Measurements from ENCODE around the gene RGPD3. TPM values are rescaled to one million over a fixed set of nuclear protein-coding genes. Genes with fewer than 3 reads are reported as not detected.

Gene RGPD3
- polyA plus RNA-seq, 2 of the 4 experiments (the other 2 are of a cell fraction): 0.08 to 0.34 TPM

DNA sequence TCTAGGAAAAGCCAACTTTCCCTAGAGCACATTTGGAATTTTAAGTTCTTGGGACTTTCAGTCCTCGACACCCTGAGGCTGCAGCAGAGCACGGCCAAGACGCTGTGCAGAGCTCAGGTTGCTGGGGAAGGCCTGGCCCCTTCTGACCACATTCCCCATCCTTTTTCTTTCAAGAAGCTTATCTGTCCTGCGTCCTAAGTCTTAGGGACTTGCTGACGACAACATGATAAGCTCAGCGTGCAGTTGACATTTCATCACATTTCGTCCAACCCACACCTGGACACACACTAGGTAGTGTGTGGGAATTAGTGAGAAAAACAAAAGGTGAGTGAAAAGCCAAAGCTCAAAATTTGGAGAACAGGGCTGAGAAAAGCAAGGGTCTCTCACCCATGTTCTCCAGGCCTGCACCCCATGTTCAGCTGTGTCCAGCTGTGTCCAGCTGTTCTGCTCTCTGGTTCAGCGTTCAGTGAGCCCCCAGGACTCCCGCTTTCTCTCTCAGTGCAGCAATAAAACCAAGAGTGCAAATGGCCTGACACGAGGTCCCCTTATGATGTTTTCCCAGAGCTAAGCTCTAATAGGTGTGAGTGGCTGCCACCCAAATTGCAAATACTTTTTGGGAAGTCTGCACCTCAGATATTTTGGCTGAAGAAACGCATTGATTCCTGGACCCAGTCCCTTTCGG lies 101.9 kb downstream of the RGPD3 start:
- no peak for FAIRE-seq
- no peak for ATAC-seq
- POLR2A ChIA-PET: no interaction called here
- Histone ChIP-seq H3K9me3 (no peaks in the 10 kb centered on the region), H3K27ac (no peak overlapping the region), H3K4me2 (no peak overlapping the region), H3K4me1 (no peaks in the 10 kb centered on the region), H3K4me3 (no peak overlapping the region)
- no peak for DNase-seq (ENCODE audit: low read depth in 1 of 2, low spot score in 1 of 2)
- 68% methylated on average over 12 of the region's 12 CpGs for WGBS (ENCODE audit: missing lambda C conversion rate)
- CTCF ChIA-PET: interaction anchor here (0.7 kb wide), 1 partner anchor 148 kb away, joined by 3 read pairs; no protein-coding TSS in a partner anchor
- TF ChIP-seq RARB (CRISPR knock-in tag; IDR thresholded peaks at IDR 0.05) (no peak), POLR2AphosphoS2 (conservative IDR thresholded peaks at IDR 0.05; ENCODE audit: low read length) (no peak), PHF8 (IDR thresholded peaks at IDR 0.05; ENCODE audit: borderline replicate concordance, low read depth) (no peak), POLR2A (IDR thresholded peaks at IDR 0.05; ENCODE audit: low read length) (no peak), NR3C1 (IDR thresholded peaks at IDR 0.05) (no peak), ZC3H11A (IDR thresholded peaks at IDR 0.05) (no peak), BHLHE40 (IDR thresholded peaks at IDR 0.05; ENCODE audit: low read depth, low read length) (no peak), HOXA7 (CRISPR knock-in tag; IDR thresholded peaks at IDR 0.05) (no peak), FOSB (CRISPR knock-in tag; IDR thresholded peaks at IDR 0.05) (no peak), TP53 (CRISPR knock-in tag; IDR thresholded peaks at IDR 0.05) (no peak)

DNA sequence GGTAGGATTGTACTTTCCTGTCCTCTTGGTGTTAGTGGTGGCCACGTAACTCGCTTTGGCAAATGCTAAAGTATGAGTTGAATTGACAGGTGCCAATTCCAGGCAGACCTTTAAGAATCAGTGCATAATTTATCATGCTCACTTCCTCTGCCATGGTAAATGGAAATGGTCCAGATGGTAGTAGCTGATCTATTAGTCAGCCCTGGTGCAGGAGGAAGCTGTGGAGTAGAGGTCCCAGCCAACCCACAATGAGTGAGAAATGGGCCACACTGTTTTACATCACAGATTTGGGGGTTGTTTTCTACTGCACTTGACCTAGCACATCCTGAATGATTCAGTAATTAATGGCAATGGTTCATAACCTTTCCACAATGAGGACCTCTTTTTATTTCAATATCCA lies 104.4 kb downstream of the RGPD3 start:
- DNase-seq (ENCODE audit: low read depth in 1 of 2, low spot score in 1 of 2): no peak
- no peak for ATAC-seq
- CTCF ChIA-PET: no interaction called here
- TF ChIP-seq, protein P1, sequence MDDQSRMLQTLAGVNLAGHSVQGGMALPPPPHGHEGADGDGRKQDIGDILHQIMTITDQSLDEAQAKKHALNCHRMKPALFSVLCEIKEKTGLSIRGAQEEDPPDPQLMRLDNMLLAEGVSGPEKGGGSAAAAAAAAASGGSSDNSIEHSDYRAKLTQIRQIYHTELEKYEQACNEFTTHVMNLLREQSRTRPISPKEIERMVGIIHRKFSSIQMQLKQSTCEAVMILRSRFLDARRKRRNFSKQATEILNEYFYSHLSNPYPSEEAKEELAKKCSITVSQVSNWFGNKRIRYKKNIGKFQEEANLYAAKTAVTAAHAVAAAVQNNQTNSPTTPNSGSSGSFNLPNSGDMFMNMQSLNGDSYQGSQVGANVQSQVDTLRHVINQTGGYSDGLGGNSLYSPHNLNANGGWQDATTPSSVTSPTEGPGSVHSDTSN (IDR thresholded peaks at IDR 0.05): no peak
- TF ChIP-seq, protein P2, sequence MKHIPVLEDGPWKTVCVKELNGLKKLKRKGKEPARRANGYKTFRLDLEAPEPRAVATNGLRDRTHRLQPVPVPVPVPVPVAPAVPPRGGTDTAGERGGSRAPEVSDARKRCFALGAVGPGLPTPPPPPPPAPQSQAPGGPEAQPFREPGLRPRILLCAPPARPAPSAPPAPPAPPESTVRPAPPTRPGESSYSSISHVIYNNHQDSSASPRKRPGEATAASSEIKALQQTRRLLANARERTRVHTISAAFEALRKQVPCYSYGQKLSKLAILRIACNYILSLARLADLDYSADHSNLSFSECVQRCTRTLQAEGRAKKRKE (CRISPR knock-in tag; IDR thresholded peaks at IDR 0.05; ENCODE audit: low read depth): no peak
- no peak for TF ChIP-seq ZC3H11A (IDR thresholded peaks at IDR 0.05)
- TF ChIP-seq ZSCAN20 (CRISPR knock-in tag; IDR thresholded peaks at IDR 0.05): no peak
- no peak for TF ChIP-seq CHD4 (IDR thresholded peaks at IDR 0.05; ENCODE audit: borderline replicate concordance)
- TF ChIP-seq HOXA7 (CRISPR knock-in tag; IDR thresholded peaks at IDR 0.05): no peak
- TF ChIP-seq TFCP2L1 (CRISPR knock-in tag; IDR thresholded peaks at IDR 0.05): no peak
- TF ChIP-seq POLR2A (IDR thresholded peaks at IDR 0.05; ENCODE audit: low read length): no peak
- TF ChIP-seq BHLHE40 (IDR thresholded peaks at IDR 0.05; ENCODE audit: low read depth, low read length): no peak
- no peak for TF ChIP-seq MYC (IDR thresholded peaks at IDR 0.05; ENCODE audit: borderline replicate concordance, low read length)
- TF ChIP-seq MAZ (IDR thresholded peaks at IDR 0.05; ENCODE audit: borderline replicate concordance, low read depth, low read length): no peak
- TF ChIP-seq, protein P3, sequence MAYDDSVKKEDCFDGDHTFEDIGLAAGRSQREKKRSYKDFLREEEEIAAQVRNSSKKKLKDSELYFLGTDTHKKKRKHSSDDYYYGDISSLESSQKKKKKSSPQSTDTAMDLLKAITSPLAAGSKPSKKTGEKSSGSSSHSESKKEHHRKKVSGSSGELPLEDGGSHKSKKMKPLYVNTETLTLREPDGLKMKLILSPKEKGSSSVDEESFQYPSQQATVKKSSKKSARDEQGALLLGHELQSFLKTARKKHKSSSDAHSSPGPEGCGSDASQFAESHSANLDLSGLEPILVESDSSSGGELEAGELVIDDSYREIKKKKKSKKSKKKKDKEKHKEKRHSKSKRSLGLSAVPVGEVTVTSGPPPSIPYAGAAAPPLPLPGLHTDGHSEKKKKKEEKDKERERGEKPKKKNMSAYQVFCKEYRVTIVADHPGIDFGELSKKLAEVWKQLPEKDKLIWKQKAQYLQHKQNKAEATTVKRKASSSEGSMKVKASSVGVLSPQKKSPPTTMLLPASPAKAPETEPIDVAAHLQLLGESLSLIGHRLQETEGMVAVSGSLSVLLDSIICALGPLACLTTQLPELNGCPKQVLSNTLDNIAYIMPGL (CRISPR knock-in tag; IDR thresholded peaks at IDR 0.05; ENCODE audit: borderline replicate concordance): no peak
- no peak for TF ChIP-seq HOXB13 (CRISPR knock-in tag; IDR thresholded peaks at IDR 0.05; ENCODE audit: low read depth)
- no peak for TF ChIP-seq HDAC2 (IDR thresholded peaks at IDR 0.05)
- no peak for TF ChIP-seq GATA3 (IDR thresholded peaks at IDR 0.05; ENCODE audit: borderline replicate concordance)
- TF ChIP-seq CBX2 (IDR thresholded peaks at IDR 0.05; ENCODE audit: borderline replicate concordance, low read depth): no peak
- no peak for TF ChIP-seq EHMT2 (IDR thresholded peaks at IDR 0.05; ENCODE audit: low read depth)
- TF ChIP-seq JUNB (IDR thresholded peaks at IDR 0.05): no peak
- no peak overlapping the region for H3K27ac ChIP-seq
- H3K4me3 ChIP-seq: no peak overlapping the region
- no peaks in the 10 kb centered on the region for H3K9me3 ChIP-seq
- POLR2A ChIA-PET: no interaction called here
- no peak for FAIRE-seq
- H3K4me2 ChIP-seq: no peak overlapping the region
- WGBS (ENCODE audit: missing lambda C conversion rate): 4% methylated on average over 2 of the region's 2 CpGs
- H3K4me1 ChIP-seq: no peaks in the 10 kb centered on the region

All from A549 (cell line).